IPS-NIHi11 (cell line): ENCODE measurements around the gene CCDC38.
"Not testable (repeated sequence)": the region's sequence is repeated elsewhere in the genome, so short reads cannot be mapped to it uniquely, and the experiment has no call there.

Source experiments
- DNase-seq: peaks from one replicate; pipeline ENCODE4 v3.0.0; 2012; ENCODE audit warnings: mixed read lengths, low spot score

Gene CCDC38

GRCh38 chr12:95882080-95882479 is 60.3 kb downstream of the CCDC38 start:
- DNase-seq = no peak

- no peak for DNase-seq
Measured at GRCh38 chr12:95881331-95881955, 61.0 kb downstream of the CCDC38 start.

DNA sequence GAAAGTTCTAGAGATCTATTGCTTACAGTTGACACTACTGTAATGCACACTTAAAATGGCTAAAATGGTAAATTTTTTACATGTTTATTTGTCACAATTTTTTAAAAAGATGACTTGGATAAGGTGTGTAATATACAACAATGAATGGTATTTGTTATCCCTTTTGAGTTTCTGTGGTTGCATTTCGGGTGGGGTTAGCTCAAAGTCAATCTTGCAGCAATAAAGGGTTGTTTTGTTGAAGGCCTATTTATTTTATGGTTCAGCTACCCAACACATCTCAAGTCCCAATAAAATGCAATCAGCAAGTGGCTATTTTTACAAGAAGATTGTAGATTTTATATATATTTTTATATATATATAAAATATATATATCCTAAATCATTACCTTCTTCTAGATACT is 61.5 kb downstream of the CCDC38 start:
- DNase-seq = no peak

DNA sequence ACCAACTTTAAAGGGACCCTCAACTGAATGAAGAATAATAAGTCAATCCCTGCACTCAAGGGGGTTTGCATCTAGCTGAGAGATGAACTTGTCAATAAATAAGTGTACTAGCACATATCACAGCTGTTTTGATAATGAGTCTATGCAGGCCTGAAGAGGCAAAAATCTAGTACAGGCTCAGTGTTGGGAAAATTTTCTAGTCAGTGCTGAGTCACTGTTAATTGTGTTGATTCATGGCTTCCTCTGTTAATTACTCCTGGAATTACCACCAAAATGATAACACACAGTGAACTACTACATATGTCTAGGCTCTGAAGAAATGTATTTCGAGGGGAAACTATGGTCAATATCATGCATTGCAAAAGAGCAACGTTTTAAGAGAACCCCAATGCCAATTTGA is 64.8 kb downstream of the CCDC38 start:
- DNase-seq = no peak

DNA sequence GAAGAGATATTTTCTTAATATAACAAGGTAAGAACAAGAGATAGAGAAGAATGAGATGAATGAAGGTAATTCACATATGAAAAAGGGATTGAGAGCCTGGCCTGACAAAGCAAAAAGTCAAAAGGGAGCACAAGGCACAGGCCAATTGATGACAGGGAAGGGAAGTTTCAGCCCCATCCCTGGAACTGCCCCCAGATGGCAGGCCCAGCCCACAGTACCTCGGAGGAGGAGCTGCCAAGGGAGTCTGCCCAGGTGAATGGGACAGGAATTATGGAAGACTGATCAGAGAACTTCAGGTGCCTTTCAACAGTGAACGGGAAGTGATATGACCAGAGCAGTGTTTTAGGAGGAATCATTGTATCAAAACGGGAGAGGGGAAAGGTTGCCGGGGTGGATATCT is 68.0 kb downstream of the CCDC38 start:
- peak; percentile 32 for DNase-seq

DNA sequence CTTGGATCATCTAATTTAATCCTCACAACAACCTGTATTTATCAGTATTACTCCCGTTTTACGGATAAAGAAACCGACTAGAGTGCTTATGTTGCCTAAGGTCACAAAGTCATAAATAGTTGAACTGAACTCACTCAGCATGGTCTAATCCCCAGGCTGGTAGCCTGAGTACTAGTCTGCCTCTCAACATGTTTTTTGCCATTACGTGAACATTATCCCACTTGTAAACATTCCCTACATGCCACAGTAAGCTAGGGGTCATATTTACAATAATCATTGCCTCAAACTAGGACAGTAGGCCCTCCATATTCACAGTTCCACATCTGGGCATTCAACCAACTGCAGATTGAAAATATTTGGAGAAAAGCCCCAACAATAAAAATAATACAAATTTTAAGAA is 71.5 kb downstream of the CCDC38 start:
- no peak for DNase-seq

DNA sequence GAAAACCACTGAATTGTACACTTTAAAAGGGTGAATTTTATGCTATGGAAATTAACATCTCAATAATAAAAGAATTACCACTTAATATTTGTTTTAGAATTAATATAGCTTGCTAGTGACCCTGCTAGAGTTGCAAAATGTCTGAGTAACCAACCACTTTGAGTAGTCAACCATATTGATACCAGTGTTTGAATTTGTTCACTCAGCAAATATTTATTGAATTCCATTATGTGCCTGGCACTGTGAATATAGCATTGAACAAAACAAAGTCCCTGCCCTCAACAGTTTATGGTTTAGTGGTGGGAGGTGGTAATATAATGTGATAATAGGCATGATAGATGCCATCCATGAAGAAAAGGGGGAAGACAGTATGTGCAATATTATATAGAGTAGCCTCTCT is 79.1 kb downstream of the CCDC38 start:
- DNase-seq = no peak

DNA sequence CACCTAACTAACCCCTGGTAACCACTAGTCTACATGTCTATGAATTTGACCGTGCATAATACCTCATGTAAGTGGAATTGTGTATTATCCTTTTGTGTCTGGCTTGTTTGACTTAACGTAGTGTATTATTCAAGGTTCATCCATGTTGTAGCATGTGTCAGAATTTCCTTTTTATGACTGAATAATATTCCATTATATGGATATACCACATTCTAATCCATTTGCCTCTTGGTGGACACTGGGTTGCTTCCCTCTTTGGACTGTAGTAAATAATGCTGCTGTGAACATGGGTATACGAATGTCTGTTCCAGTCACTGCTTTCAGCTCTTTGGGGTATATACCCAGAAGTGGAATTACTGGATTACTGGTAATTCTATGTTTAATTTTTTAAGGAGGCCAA is 80.4 kb downstream of the CCDC38 start:
- DNase-seq = no peak

DNA sequence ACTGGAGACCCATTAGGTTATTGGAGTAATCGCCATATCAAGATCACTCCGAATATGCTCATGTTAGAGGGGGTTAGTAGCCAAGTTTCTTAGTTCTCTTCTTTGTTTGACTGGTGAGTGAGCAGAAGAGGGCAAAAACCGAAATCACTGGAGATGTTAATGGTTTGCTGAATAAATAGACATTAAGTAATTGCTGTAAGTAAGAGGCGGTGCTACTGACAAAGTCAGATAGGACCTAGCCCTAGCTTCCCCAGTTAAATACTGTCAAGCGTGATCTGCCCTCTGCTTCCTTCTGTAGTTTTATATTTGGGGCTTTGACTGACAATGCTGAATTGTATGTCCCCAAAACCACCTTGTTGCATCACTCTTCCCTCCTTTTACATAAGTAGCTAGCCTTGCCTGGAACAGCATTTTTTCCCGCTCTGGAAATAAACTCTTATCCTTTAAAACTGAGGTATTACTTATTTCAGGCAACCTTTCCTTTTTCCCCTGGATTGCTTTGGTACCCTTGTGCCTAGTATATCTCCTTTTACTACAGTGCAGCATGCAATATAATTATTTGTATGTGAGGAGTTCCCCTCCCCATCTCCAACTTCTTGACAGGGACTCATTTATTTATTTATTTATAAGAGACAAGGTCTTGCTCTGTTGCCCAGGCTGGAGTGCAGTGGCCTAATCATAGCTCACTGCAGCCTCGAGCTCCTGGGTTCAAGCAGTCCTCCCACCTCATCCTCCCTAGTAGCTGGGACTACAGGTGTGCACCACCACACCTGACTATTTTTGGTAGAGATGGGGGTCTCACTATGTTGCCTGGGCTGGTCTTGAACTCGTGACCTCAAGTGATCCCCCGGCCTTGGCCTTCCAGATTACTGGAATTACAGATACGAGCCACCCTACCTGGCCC is 82.2 kb downstream of the CCDC38 start:
- no peak for DNase-seq

DNA sequence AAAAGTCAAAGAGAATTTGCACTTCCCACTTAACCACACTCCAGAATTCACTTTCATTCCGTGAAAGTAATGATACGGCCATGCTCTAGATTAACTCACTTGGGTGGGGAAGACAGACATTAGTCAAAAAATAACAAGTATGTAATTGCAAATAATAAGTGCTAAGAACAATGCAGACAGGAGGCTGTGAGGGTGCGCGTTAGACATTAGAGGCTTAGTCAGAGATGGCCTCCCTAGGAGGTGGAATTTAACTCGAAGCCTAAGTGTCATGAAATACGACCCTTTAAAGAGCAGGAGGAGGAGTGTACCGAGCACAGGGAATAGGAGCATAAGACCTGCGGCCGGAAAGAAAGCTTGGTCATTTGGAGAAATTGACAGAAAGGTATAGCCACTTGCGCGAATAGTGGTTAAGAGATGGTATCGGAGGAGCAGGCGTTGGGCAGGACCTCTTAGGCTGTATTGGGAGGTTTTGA is 83.0 kb downstream of the CCDC38 start:
- DNase-seq = peak; percentile 46

DNA sequence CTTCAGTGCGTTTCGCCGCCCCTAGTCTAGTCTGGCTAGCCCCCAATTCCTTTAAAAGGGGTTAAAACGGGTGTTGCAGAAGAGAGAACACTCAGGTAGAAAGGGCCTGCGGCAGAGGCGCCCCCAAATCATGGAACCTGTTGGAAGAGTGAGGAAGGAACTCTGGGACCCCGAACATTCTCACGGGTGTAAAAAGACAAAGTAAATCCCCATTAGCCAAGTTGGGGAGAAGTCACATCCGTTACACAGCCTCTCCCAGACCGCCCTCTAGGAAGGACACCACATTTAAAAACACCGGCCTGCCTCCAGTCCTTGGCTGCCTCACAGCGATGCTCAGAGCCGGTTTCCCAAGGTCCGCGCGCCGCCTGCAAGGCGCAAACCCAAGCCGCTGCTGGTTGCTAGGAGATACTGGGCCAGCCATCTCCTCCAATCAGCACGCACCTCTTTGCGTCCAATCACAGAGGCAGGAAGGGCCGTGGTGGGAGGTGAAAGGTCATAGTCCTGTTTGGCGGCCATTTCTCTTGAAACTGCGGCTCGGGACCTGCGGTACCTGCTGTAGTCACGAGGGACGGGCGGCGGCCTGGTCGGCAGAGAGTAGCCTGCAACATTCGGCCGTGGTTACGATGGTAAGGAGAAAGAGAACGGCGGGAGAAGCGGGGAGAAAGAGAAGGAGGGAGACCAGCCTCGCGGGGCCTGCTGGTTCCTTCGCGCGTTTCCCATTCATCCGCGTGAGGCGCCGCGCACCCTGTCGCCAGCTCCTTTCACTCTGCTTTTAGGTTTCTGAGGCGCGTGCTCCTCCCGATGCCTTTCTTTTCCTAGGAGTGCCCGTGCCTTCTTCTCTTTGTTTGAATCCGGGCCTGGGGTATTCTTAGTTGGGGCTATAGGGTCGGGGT is 83.7 kb downstream of the CCDC38 start, which contains the start of gene SNRPF:
Gene SNRPF, plus strand, starts transcription at position 502 of the 893 bp plus-strand sequence. Its CDS starts 122 bp downstream, at position 624.
- DNase-seq = peak; percentile 99

DNA sequence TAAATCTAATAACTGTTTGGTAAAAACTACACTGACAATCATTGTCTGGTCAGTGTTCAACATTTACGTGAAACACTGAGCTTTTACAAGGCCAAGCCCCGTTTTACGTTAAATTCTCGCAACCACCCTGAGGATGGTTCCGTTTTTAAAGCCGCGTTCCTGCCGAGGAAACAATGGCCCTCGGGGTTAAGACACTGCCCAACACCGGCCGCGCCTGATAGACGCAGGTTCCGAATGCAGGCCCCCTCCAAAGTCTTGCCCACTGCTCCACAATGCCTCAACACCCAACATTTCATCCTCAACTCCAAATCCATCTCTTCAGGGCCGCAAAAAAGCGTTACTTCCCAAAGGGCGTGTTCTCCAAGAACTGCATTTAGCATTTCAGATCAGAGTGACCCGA is 84.6 kb downstream of the CCDC38 start:
- no peak for DNase-seq

GRCh38 chr12:95857156-95857555 is 85.3 kb downstream of the CCDC38 start:
- no peak for DNase-seq

- DNase-seq = no peak
Measured at GRCh38 chr12:95852133-95852532, 90.3 kb downstream of the CCDC38 start.

- no peak for DNase-seq
Measured at GRCh38 chr12:95851606-95852005, 90.8 kb downstream of the CCDC38 start.

- no peak for DNase-seq
Measured at GRCh38 chr12:95848575-95849388, 93.6 kb downstream of the CCDC38 start.

DNA sequence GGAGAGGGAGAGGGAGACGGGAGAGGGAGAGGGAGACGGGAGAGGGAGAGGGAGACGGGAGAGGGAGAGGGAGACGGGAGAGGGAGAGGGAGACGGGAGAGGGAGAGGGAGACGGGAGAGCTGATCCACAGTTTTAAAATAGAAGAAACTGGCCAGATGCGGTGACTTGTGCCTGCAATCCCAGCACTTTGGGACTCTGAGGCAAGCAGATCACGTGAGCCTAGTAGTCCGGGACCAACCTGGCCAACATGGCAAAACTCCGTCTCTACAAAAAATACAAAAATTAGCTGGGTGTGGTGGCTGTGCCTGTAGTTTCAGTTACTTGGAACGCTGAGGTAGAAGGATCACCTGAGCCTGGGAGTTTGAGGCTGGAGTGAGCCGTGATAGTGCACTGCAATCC is 100.0 kb downstream of the CCDC38 start:
- DNase-seq = not testable (repeated sequence)

GRCh38 chr12:95838125-95838524 is 104.3 kb downstream of the CCDC38 start:
- no peak for DNase-seq

DNA sequence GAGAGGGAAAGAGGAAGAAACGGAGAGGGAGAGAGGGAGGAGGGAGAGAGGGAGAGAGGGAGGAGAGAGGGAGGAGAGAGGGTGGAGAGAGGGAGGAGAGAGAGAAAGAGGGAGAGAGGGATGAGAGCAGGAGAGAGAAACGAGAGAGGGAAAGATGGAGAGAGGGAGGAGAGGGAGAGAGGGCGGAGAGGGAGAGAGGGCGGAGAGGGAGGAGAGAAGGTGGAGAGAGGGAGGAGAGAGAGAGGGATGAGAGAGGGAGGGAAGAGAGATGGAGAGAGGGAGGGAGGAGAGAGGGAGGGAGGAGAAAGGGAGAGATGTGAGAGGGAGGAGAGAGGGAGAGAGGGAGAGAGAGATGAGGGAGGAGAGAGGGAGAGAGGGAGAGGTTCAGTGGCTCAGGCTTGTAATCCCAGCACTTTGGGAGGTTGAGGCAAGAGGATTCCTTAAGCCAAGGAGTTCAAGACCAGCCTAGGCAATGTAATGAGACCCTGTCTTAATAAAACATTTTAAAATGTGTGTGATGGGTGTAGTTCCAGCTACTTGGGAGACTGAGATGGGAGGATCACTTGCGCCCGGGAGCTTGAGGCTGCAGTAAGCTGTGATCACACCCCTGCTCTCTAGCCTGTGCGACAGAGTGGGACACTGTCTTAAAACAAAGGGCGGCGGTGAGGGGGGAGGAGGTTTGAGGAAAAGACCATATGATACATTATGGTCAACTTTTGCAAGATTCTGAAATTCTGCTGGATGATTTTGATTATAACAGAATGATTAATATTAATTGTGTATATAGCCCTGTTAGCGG is 105.0 kb downstream of the CCDC38 start:
- DNase-seq = no peak

DNA sequence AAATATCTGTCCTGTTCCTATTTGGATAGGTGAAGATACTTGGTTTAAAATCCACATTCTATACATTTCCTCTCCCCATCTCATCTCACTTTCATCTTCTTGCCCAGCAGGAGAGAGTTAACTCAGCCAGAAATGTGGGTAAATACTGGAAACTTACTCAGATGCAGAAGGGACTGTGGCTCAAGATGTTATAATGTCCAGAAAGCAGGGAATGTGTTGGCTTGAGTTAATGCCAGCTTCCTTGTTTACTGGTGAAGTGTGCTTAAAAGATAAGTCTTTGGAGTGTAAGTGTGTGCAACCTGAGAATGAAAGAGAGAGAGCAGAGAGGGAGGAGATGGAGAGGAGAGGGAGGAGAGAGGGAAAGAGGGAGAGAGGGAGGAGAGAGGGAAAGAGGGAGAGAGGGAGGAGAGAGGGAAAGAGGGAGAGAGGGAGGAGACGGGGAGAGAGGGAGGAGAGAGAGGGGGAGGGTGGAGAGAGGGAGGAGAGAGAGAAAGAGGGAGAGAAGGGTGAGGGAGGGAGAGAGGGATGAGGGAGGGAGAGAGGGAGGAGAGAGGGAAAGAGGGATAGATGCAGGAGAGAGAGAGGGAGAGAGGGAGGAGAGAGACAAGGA is 105.7 kb downstream of the CCDC38 start:
- no peak for DNase-seq
